HG03139 (cell line): ENCODE results near the gene DHDDS.

Experiments used
- ATAC-seq: cut with Tn5 transposase; IDR thresholded peaks from one replicate; pipeline ENCODE4 v1.9.1; 2021; ENCODE audit not compliant: unreplicated experiment

The DHDDS gene

DNA sequence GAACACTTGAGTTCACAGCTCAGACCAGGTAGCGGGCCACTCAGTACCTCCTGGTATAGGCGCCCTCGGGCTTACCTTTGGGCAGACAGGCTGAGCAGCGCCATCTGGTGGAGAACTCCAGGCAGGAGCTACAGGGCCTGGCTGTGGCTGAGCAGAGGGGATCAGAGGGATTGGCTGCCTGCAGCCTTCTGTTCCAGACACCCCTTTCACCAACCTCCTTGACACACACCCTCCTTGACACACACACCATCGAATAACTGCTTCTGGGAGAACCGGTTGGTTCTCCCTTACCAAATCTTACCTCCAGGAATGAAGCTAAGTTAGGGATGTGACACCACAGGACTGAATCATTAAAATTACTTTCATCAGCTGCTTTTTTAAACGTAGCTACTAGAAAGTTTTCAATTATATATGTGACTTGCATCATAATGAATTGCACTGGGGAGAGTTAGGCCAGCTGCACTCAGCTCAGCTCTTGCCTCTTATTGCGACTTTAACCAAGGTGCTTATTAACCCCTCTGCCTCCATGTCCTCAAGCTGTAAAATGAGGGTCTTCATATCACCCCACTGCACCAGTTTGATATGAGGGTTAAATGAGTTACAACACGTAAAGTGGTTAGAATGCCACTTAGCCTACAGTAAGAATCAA, 14.9 kb upstream of the DHDDS start:
- no peak for ATAC-seq

DNA sequence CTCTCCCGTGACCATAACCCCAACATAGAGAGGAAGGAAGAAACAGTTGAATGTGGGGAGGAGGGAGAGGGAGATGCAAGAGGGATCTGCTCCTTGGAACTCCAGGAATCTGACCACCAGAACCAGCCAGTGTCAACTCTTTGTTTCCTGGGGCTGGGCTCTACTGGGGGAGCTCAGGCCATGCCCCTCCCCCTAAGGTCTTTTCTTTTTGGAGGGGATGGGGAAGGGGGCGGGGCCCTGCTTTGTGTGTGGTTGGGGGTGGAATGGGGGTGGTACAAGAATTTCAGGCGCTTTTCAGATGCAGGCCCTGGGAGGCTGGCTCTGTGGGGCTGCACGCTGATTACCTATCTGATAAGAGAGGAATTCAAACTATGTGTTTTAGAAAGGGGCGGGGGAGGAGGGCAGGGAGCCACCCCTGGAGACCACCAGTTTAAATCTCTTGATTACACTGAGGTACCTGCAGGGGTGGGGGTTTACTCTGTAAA, 13.2 kb upstream of the DHDDS start:
- ATAC-seq: no peak

- no peak for ATAC-seq
Observed at GRCh38 chr1:26419494-26419893, 12.6 kb upstream of the DHDDS start.

DNA sequence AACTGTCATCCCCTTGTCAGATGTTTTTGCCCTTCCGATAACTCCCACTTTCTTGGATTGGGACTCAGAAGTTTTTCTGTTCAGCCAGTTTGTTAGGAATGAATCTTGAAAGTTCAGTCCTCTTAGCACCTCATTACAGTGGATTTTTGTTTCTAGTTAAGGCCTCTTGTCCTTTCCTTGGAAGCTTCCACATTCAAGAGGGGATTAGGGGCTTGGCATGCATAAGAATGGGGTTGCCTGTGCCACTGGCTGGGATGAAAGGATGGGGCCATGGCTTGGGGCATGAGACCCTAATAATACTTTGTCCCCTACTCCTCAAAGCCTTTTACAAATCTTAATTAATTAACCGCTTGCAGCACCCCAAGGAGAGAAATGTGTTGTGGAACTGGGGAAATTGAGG, 2.4 kb upstream of the DHDDS start:
- ATAC-seq: no peak

GRCh38 chr1:26432793-26433192, 672 bp downstream of the DHDDS start:
- ATAC-seq: no peak

DNA sequence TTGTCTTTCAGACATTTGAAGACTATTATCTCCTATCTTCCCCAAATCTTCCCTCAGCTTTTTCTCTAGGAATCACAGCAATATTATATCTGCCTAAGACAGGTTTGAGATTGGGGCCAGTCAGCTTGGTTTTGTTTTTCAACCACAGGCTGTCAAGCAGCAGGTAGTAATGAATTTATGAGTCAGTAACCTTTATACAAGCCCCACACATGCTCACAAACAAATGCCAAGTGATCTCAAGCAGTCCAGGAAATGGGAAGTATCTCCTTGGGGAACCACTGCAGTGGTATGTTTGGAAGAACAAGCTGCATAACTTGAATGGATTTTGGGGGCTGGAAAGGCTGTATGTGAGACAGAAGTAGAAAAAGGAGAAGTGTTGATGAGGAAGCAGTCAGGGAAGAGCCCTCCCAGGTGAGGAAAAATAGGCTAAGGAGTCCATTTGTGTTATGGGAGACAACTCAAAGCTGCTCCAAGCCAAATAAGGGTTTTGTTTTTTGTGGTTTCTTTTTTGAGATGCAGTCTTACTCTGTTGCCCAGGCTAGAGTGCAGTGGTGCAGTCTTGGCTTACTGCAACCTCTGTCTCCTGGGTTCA, 2.1 kb downstream of the DHDDS start:
- ATAC-seq: no peak

GRCh38 chr1:26438041-26438440, 5.9 kb downstream of the DHDDS start:
- ATAC-seq: no peak

GRCh38 chr1:26440259-26440658, 8.1 kb downstream of the DHDDS start:
- no peak for ATAC-seq

- ATAC-seq: no peak
Observed at GRCh38 chr1:26449868-26450267, 17.7 kb downstream of the DHDDS start.

DNA sequence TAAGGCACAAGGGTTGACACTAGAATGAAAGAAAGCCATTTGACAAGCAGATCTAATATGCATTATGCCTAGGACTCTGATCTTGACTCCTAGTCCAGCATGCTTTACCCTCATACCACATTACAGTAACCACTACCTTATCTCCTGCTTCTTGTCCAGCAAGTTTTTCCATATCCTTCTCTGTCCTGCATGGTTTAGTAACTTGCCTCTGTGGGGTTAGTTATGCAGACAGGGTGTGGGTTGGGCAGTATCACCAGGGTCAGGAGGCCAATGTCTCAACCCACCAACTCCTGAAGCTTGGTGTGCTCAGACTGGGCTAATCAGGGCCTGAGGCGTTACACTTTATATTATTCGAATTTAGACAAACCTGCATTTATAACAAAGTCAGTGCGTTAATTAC, 18.8 kb downstream of the DHDDS start:
- ATAC-seq: no peak

DNA sequence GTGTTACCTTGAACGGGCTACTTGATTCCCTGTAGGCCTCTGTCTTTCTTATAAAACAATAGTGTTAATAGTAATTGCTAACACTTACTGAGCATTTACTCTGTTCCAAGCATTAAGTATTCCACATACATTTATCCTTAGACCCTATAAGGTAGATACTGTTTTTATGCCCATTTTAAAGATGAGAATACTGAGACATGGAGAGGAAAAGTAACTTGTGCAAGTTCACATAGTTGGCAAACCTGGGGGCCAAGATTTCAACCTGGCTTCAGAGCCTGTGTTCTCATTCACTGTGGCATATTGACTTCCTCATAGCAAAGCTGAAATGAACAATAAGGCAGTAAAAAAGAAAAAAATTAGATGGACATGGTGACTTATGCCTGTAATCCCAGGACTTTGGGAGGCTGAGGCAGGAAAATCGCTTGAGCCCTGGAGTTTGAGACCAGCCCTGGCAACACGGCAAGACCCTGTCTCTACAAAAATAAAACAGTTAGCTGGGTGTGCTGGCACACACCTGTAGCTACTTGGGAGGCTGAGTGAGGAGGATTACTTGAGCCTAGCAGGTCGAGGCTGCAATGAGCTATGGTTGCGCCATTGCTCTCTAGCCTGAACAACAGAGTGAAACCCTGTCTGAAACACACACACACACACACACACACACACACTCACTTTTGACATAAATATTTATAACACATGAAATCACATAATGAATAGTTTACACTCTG, 20.5 kb downstream of the DHDDS start:
- ATAC-seq: no peak

DNA sequence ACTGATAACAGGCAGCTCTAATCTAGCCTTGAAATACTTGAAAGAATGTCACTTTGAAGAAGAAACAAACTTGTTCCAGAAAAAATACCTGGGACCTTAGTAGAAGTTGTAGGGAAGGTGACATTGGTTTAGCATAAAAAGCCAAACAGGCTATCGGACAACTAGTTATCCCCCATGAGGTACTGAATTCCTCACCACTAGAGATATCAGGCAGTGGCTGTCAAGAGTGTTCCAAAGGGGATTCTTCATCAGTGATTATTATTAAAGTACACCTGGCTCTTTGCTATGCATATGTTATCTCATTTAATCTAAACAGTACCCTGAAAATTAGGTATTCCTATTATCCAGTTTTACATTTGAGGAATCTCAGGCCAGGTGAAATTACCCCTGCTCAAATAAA, 27.0 kb downstream of the DHDDS start:
- ATAC-seq: no peak

- no peak for ATAC-seq
Observed at GRCh38 chr1:26459573-26460031, 27.5 kb downstream of the DHDDS start.

GRCh38 chr1:26468911-26469310, 36.8 kb downstream of the DHDDS start:
- ATAC-seq: no peak

GRCh38 chr1:26469558-26469957, 37.4 kb downstream of the DHDDS start:
- ATAC-seq: no peak

DNA sequence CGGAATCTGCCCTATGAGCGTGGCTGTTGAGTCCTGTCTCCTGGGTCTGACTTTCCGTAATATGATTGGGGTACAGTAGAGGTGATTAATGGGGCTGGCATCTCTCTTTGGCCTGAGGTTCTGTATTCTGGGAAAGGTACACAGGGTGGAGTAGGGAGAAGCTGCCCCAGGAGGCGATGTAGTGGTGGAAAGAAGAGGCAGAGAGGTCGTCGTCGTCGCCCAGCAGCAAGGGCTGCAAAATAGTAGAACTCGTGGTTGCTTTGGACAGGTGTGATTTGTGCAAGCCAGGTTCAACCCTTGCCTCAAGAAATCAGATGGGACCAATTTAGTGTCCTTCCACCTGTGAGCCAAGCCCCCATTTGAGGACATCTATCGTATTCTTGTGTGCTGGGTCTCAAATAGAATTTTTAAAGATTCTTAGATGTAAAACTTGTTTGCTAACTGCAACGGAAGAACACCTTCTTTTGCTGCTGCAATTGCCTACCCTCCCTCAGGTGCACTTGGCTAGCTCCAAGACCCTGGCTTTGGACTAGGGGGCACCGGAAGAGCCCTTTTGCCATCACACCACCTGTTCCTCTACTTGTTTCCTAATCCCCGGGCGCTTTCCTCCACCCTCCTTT, 38.9 kb downstream of the DHDDS start:
- ATAC-seq: no peak

DNA sequence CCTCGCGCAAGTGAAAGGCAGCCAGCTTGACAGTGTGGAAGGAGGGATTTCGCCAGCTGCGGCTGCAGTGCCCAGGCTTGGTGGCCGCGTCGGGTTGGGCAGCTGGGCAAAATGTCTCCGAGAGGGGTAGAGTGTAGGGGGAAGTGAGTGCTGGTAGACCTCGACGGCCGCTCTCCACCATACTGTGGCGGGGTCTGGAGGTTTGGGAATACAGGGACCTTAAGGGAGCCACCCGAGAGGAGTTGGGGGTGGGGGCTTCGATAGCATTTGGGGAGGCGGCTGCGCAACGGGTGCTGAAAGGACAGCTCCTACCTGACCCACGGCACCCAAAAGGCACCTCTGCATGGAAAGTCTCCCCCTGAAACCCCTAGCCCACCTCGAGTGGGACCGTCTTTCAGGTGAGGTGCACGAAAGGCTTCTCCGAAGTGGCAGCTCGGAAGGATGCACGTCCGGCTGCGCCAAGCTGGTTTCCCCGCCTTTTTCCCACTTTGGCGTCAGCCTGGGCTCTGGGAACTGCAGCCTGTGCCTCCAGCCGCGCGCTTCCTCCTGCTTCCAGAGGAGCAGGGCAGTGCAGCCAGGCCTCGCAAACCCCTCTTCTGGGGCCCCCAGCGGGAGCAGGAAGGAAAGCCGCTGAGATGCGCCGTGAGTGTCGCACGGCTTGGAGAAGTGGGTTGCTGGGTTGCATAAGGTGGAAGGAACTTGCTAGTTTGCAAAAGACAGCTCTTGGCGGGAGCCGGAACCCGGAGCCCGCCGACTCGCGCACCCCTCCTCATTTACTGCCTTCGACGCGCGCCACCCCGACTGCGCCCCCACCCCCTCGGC, 39.6 kb downstream of the DHDDS start:
- peak; percentile 25 for ATAC-seq

DNA sequence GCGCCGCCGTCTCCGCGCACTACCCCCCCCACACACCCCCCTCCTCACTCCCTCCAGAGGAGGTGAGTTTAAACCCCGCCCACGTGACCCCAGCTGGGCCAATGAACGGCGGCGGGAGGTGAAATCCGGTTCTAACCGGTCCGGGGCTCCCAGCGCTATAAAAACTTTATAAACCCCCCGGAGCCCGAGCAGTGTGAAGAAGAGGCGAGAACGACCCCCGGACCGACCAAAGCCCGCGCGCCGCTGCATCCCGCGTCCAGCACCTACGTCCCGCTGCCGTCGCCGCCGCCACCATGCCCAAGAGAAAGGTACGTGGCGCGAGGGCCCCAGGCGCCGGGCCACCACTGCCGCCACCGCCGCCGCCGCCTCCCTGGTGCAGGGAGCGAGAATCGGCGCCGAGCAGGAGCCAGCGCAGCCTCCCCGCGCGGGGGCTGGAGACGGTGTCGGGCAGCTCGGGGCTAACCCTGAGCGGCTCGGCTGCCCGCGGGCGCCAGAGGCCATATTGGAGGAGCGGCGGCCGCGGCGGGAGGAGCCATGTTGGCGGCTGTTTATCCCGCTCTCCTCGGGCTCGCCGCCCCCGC, 40.3 kb downstream of the DHDDS start, which contains the start of gene HMGN2:
Gene HMGN2, plus strand, starts transcription at position 121 of the 581 bp plus-strand sequence. Its CDS starts 173 bp downstream, at position 294.
- ATAC-seq: peak; percentile 35

DNA sequence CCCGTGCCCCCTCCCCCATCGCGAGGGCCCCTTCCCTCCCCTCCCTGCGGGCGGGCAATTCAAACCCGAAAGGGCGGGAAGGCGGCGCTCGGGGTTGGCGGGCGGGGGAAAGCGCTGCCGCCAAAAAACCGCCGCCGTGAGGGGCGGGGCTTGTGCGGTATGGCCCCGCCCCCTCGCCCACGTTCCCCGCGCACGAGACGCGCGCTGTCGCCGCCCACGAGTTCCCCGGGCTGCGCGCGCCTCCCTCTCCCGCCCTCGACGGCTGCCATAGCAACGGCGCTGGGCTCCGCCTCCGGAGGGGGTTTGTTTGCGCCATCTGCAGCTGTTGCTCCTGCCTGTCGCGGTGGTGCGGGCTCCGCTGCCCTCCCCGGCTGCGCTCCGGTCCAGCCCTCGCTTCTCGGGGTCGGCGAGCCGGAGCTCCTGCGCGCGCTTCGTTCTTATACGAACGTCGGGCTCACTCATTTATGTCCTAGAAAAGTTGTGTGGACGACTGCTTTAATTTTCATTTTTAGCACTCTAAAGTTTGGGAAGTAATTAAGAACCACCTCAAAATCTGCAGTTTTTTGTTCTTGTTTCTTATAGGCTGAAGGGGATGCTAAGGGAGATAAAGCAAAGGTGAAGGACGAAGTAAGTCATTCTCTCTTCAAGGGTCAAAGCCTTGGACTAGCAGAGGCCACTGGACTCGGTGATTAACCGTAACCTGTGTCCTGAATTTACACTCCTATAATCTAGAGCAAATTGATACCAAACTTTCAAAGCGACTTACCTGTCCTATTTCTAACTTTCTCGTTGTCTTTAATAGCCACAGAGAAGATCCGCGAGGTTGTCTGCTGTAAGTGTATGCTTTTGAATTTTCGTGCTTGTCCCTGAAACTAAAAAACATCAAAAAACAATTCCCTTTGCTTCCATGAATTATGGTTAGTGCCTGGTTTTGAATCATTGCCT, 41.1 kb downstream of the DHDDS start:
- ATAC-seq: peak; percentile 66
